Left ventricle myocardium inferior (tissue), 1 donor: ENCODE results near the gene ARHGAP26. TPM values are rescaled to one million over a fixed set of nuclear protein-coding genes. Genes with fewer than 3 reads are reported as not detected.
A peak's percentile ranks its signal among the peaks of the same experiment; 100 is the strongest.

Experiments used
- DNase-seq: peaks from one replicate; pipeline ENCODE4 v3.0.0-alpha.2; 2020
- H3K27ac ChIP-seq: fragments of 200-600 bp; replicated peaks from 2 replicates; pipeline ENCODE4 v1.8.0; 2021
- H3K27me3 ChIP-seq: fragments of 200-600 bp; 2 replicates; pipeline ENCODE4 v1.8.0; 2021; ENCODE audit warnings: low read depth
- H3K36me3 ChIP-seq: fragments of 200-600 bp; 2 replicates; pipeline ENCODE4 v1.8.0; 2021
- H3K4me1 ChIP-seq: fragments of 200-600 bp; 2 replicates; pipeline ENCODE4 v1.8.0; 2021
- H3K4me3 ChIP-seq: fragments of 200-600 bp; 2 replicates; pipeline ENCODE4 v1.8.0; 2021; ENCODE audit warnings: mild to moderate bottlenecking, moderate library complexity
- H3K9me3 ChIP-seq: fragments of 200-600 bp; replicated peaks from 2 replicates; pipeline ENCODE4 v1.8.0; 2021
- intact Hi-C: fragments of 100-400 bp; cut with micrococcal nuclease; formaldehyde crosslinking; loops from one replicate; pipeline ENCODE4 v1.11.0; 2022
- total RNA-seq: library from RNA; stranded (reverse); fragmentation: NEBNext Ultra II Directional; extraction: Animal tissue kit (Norgen Biotek cat#: 25700); gene quantifications from one replicate; pipeline ENCODE4 v1.2.1, GENCODE V29; 2021
- TF ChIP-seq, protein P1 (sequence below): fragments of 200-600 bp; IDR thresholded peaks from 2 replicates; pipeline ENCODE4 v1.8.0; 2021; ENCODE audit warnings: antibody characterized with exemption, mild to moderate bottlenecking, borderline replicate concordance
- donor health status: DM: no; HTN: yes; CAD: no; lungs with severe emphysema.

The ARHGAP26 gene
- total RNA-seq, 1 donor from 2014 or later, result 35.7 TPM

DNA sequence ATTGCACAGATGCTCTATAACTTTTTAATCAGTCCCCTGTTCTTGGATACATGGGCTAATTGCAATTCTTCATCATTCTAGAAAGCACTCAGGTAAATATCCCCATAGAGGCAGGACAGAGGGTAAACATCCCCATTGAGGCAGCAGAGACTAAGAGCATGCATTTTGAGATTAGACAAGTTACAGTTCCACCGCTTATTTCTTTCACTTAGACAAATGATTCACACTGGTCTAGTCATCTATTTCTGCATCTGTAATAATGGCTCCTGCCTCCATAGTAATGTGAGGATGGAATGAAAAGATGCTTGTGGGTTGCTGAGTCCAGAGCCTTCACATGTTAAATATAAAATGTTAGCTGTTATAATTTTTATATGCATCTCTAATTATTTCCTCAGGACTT lies 276.9 kb downstream of the ARHGAP26 start:
- H3K27ac ChIP-seq, result no peak overlapping the region
- intact Hi-C loops, result no loop called here

DNA sequence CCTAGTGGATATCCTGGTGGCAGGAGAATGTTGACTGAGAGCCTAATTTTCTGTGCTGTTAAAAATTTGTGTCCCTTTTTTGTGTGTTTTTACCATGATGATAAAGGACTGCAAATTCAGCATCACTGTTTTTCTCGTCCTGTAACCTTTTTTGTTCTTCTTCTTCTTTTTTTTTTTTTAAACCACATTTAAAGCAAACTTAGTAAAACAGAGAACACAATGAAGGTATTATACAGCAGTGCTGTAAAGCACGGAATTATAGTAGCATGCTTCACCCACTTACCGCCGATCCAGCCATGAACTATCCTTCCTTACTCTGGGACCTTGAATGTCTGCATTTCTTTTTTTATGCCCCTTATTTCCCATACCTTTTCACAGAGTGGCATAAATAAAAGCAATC lies 280.0 kb downstream of the ARHGAP26 start:
- Histone ChIP-seq H3K27me3 (no peaks in the 10 kb centered on the region), H3K27ac (peak overlapping the region; percentile 88), H3K36me3 (peaks cover 6% of the 10 kb centered on the region), H3K9me3 (no peaks in the 10 kb centered on the region), H3K4me1 (peaks cover 44% of the 10 kb centered on the region), H3K4me3 (no peak overlapping the region)
- intact Hi-C loops, result no loop called here
- TF ChIP-seq, protein P1, sequence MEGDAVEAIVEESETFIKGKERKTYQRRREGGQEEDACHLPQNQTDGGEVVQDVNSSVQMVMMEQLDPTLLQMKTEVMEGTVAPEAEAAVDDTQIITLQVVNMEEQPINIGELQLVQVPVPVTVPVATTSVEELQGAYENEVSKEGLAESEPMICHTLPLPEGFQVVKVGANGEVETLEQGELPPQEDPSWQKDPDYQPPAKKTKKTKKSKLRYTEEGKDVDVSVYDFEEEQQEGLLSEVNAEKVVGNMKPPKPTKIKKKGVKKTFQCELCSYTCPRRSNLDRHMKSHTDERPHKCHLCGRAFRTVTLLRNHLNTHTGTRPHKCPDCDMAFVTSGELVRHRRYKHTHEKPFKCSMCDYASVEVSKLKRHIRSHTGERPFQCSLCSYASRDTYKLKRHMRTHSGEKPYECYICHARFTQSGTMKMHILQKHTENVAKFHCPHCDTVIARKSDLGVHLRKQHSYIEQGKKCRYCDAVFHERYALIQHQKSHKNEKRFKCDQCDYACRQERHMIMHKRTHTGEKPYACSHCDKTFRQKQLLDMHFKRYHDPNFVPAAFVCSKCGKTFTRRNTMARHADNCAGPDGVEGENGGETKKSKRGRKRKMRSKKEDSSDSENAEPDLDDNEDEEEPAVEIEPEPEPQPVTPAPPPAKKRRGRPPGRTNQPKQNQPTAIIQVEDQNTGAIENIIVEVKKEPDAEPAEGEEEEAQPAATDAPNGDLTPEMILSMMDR, result no peak
- DNase-seq, result no peak

More for the DNA sequence above, 276.9 kb downstream of the ARHGAP26 start:
- Histone ChIP-seq H3K9me3 (no peaks in the 10 kb centered on the region), H3K36me3 (peaks cover 14% of the 10 kb centered on the region), H3K4me3 (no peak overlapping the region), H3K27me3 (no peaks in the 10 kb centered on the region), H3K4me1 (peaks cover 32% of the 10 kb centered on the region)
- no peak for DNase-seq
- TF ChIP-seq, protein P1, result no peak

DNA sequence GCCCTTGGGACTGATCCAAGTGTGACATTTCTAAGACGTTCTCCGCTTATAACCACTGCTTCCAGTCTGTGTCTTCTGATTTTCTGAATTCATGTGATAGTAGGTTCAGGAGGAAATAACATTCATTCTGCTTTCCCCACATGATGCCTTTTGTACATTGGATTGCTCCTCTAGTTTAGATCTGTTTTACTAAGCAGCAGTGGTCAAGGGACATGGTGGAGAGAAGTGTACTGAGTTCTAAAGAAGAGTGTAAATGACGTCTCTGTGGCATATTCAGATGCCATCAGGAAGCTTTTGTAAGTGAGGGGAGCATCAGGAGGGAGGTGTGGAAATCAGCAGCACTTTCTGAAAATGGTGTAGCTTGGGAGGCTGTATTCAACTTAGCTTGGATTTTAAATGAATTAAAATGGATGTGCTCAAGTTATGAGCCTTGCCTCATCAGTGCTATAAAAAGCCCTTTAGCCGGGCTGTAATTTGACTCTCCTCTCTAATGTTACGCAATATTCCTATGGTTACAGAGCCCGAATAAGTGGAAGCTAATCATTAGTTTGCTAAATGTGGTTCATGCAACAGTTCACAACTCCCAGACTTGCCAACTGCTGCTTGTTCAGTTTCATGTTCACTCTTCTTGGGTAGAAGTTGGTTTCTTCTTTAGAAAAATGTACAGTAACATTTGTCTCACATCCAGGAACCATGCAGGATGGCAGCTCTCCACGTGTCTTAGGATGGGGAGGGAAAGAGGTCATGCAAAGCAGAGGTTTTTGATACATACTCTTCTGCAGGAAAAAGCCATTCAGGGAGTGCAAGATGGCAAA lies 281.3 kb downstream of the ARHGAP26 start:
- intact Hi-C loops, result no loop called here
- no peak for DNase-seq
- no peaks in the 10 kb centered on the region for H3K27me3 ChIP-seq
- peaks cover 54% of the 10 kb centered on the region for H3K4me1 ChIP-seq
- no peaks in the 10 kb centered on the region for H3K9me3 ChIP-seq
- TF ChIP-seq, protein P1, result no peak
- peaks cover 12% of the 10 kb centered on the region for H3K36me3 ChIP-seq
- H3K27ac ChIP-seq, result peak overlapping the region; percentile 88
- H3K4me3 ChIP-seq, result peak overlapping the region; percentile 24

DNA sequence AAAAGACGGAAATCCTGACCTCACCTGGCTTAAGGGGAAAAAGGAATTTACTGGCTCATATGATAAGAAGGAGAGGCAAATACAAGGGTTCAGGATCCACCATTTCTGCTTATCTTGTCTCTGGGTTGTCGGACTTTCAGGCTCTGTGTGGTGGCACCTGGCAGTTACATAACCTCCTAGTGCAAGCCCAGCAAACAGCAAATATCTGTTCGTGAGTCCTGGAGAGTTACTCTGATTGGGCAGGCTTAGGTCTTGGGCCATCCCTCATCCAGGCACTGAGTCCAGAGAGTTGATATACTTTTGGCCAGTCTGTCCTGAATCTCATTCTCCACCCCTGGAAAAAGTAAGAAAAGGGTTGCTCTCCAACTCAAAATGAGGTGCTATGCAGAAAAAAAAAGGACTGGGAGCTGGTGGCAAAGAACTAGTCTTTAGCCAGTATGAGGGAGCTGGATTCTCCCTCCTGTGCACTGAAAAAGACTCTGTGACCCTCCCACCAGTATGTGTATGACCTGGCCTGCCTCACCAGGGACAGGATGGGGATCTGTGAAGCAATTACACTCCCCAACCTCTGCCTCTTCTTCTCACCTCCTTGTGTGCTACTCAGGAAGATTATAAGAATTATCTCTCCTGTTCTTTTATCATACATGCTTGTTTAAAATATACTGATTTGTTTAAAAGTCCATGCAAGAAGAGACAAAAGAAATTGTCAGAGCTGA lies 282.9 kb downstream of the ARHGAP26 start:
- Histone ChIP-seq H3K4me1 (peaks cover 70% of the 10 kb centered on the region), H3K9me3 (no peaks in the 10 kb centered on the region), H3K27ac (peak overlapping the region; percentile 88), H3K27me3 (no peaks in the 10 kb centered on the region), H3K36me3 (peaks cover 28% of the 10 kb centered on the region), H3K4me3 (no peak overlapping the region)
- DNase-seq, result no peak
- intact Hi-C loops, result no loop called here
- TF ChIP-seq, protein P1, result no peak

DNA sequence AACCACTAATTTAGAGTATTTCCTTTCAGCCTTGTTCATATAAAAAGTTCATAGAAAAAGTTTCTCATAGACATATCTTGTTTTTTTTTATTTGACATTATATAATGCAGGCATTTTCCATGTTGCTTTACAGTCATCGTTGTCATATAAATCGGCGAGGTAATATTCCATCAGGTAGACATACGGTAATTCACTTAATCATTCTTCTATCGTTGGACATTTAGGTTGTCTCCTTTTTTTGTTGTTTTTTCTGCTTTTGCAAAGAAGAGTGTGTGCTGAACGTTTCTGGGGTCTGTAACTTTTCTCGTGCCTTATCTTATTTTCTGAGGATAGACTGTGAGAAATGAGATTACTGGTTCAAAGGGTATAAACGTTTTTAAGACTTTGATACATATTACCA lies 283.6 kb downstream of the ARHGAP26 start:
- intact Hi-C loops, result no loop called here
- TF ChIP-seq, protein P1, result no peak

More for the DNA sequence above, 283.6 kb downstream of the ARHGAP26 start:
- no peaks in the 10 kb centered on the region for H3K9me3 ChIP-seq
- H3K27me3 ChIP-seq, result no peaks in the 10 kb centered on the region
- H3K4me3 ChIP-seq, result no peak overlapping the region
- peak overlapping the region; percentile 88 for H3K27ac ChIP-seq
- no peak for DNase-seq
- H3K36me3 ChIP-seq, result peaks cover 34% of the 10 kb centered on the region
- H3K4me1 ChIP-seq, result peaks cover 70% of the 10 kb centered on the region
